Measurements from ENCODE around the gene SYNC.

- TF ChIP-seq EZH2phosphoT487 (IDR thresholded peaks at IDR 0.05; ENCODE audit: low read length) (no peak), EZH2 (optimal IDR thresholded peaks at IDR 0.05; ENCODE audit: low read depth, low read length) (no peak), CTCF (IDR thresholded peaks at IDR 0.05; ENCODE audit: low read length) (no peak)
Observed at GRCh38 chr1:32748926-32749325, 46.4 kb upstream of the SYNC start.
